Osteoblast (primary cell): ENCODE measurements around the gene EMID1. TPM values are rescaled to one million over a fixed set of nuclear protein-coding genes. Genes with fewer than 3 reads are reported as not detected.

Experiments
- DNase-seq: peaks from one replicate; pipeline ENCODE4 v3.0.0; 2011; ENCODE audit warnings: low spot score, mixed read lengths; ENCODE audit not compliant: insufficient read length; ENCODE audit errors: missing footprints
- H2AFZ ChIP-seq: 2 replicates; pipeline ENCODE4 v1.6.0; 2011; ENCODE audit warnings: mild to moderate bottlenecking, low read length
- H3K27ac ChIP-seq: 2 replicates; pipeline ENCODE4 v1.5.1; 2011; ENCODE audit warnings: mild to moderate bottlenecking, low read depth, low read length, moderate library complexity
- H3K27me3 ChIP-seq: 2 replicates; pipeline ENCODE4 v1.6.0; 2012; ENCODE audit warnings: mild to moderate bottlenecking, control low read depth, inconsistent platforms, low read length, moderate library complexity; ENCODE audit not compliant: insufficient read depth
- H3K36me3 ChIP-seq: 2 replicates; pipeline ENCODE4 v1.5.1; 2011; ENCODE audit warnings: mild to moderate bottlenecking, low read length, control low read depth, moderate library complexity; ENCODE audit not compliant: insufficient read depth
- H3K4me1 ChIP-seq: 2 replicates; pipeline ENCODE4 v1.5.1; 2011; ENCODE audit warnings: mild to moderate bottlenecking, low read length, control low read depth, moderate library complexity; ENCODE audit not compliant: insufficient read depth
- H3K4me2 ChIP-seq: 2 replicates; pipeline ENCODE4 v1.6.0; 2011; ENCODE audit warnings: mild to moderate bottlenecking, low read length; ENCODE audit not compliant: insufficient read depth
- H3K4me3 ChIP-seq: fragments of 200-600 bp; sonication (generic); 3 replicates; pipeline ENCODE4 v1.5.1; 2012; ENCODE audit warnings: mild to moderate bottlenecking, low read length, inconsistent platforms; ENCODE audit not compliant: insufficient read depth
- H3K79me2 ChIP-seq: 2 replicates; pipeline ENCODE4 v1.6.0; 2012; ENCODE audit warnings: mild to moderate bottlenecking, low read length, control low read depth, inconsistent platforms; ENCODE audit not compliant: insufficient read depth
- H3K9me3 ChIP-seq: 2 replicates; pipeline ENCODE4 v1.5.1; 2011; ENCODE audit warnings: low read depth, low read length, control low read depth
- H4K20me1 ChIP-seq: 2 replicates; pipeline ENCODE4 v1.6.0; 2012; ENCODE audit warnings: mild to moderate bottlenecking, low read length, control low read depth; ENCODE audit not compliant: insufficient read depth
- total RNA-seq: library from RNA; depleted of rRNA; stranded (reverse); fragments of >200 nt; gene quantifications from 2 replicates; pipeline ENCODE4 v1.2.3, GENCODE V29; 2012
- TF ChIP-seq, protein P1 (sequence below): IDR thresholded peaks from 2 replicates; pipeline ENCODE4 v1.5.1; 2011; ENCODE audit warnings: mild to moderate bottlenecking, low read depth, low read length, moderate library complexity; ENCODE audit errors: extremely low read depth

Gene EMID1
- total RNA-seq, 1 donor: under 0.01 TPM

DNA sequence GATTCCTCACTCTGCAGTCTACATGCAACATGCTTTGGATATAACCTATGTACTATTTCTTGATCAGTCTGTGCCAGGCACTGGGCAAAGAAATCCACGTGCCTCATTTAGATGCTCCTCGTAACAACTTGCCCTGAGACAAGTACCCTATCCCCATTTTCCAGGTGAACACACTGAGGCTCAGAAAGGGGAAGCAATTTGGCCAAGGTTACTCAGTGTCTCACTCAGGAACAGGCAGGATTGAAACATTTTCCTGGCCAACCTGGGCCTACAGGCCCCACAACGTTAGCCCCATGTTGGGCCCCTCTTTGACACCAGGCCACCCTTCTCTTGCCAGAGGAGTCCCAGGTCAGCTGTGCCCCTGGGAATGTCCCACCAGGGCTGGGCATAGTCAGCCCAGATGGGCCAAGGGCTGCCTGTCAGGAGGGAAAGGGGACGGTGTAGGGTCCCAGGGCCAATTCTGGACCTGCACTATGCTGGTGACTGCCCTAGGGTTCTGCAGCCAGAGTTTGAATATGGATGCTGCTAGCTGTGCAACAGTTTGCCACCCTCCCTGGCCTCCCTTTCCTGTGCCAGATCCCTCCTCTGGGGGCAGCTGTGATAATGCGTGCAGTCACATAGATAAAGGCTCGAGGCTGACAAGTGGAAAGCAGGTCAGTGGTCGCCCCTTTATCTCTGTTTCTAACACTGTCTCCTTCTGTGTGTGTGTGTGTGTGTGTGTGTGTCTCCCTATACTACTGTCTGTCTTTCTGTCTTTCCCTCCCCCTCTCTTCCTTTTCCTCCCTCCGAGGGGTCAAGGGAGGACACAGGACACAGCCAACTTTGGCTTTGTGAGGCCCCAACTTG is 10.4 kb upstream of the EMID1 start:
- no peaks in the 10 kb centered on the region for H3K27me3 ChIP-seq
- no peaks in the 10 kb centered on the region for H4K20me1 ChIP-seq
- H3K36me3 ChIP-seq: no peaks in the 10 kb centered on the region
- no peak for DNase-seq
- no peak overlapping the region for H3K4me3 ChIP-seq
- no peaks in the 10 kb centered on the region for H3K79me2 ChIP-seq
- no peak overlapping the region for H3K27ac ChIP-seq
- peaks cover 3% of the 10 kb centered on the region for H3K4me1 ChIP-seq
- H3K4me2 ChIP-seq: no peak overlapping the region
- TF ChIP-seq, protein P1, sequence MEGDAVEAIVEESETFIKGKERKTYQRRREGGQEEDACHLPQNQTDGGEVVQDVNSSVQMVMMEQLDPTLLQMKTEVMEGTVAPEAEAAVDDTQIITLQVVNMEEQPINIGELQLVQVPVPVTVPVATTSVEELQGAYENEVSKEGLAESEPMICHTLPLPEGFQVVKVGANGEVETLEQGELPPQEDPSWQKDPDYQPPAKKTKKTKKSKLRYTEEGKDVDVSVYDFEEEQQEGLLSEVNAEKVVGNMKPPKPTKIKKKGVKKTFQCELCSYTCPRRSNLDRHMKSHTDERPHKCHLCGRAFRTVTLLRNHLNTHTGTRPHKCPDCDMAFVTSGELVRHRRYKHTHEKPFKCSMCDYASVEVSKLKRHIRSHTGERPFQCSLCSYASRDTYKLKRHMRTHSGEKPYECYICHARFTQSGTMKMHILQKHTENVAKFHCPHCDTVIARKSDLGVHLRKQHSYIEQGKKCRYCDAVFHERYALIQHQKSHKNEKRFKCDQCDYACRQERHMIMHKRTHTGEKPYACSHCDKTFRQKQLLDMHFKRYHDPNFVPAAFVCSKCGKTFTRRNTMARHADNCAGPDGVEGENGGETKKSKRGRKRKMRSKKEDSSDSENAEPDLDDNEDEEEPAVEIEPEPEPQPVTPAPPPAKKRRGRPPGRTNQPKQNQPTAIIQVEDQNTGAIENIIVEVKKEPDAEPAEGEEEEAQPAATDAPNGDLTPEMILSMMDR: no peak
- no peak overlapping the region for H2AFZ ChIP-seq
- no peaks in the 10 kb centered on the region for H3K9me3 ChIP-seq

DNA sequence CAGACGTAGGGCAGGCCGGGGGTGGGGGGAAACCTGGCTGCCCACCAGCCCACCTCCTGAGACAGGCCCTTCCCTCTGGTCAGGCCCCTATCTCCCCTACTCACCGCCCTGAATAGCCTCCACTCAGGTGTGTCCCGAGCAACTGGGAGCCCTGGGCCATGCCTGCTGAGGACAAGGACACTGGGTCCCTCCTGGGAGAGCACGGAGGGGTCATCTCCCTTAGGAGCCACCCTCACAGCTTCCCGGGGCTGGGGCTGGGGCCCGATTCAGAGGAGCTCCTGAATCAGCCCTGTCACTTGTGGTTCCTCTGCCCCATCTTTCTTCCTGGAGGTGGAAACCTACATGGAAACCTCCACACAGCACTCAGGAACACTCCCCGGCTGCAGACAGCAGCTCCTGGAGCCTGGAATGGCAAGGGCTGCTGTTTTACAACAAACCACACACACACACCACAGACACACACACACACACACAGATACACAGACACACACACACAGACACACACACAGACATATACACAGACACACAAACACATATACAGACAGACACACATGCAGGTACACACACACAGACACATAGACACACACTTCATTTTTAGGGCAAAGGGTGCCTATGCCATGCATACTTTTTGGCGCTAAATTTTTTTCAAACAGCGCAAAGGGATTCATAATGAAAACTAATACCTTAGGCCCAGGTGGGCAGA is 9.6 kb upstream of the EMID1 start:
- TF ChIP-seq, protein P1: no peak
- H3K36me3 ChIP-seq: no peaks in the 10 kb centered on the region
- no peak for DNase-seq
- no peaks in the 10 kb centered on the region for H4K20me1 ChIP-seq
- no peak overlapping the region for H2AFZ ChIP-seq
- H3K9me3 ChIP-seq: no peaks in the 10 kb centered on the region
- no peak overlapping the region for H3K4me2 ChIP-seq
- H3K27me3 ChIP-seq: no peaks in the 10 kb centered on the region
- H3K79me2 ChIP-seq: no peaks in the 10 kb centered on the region
- no peak overlapping the region for H3K4me3 ChIP-seq
- H3K4me1 ChIP-seq: peaks cover 3% of the 10 kb centered on the region
- H3K27ac ChIP-seq: no peak overlapping the region

DNA sequence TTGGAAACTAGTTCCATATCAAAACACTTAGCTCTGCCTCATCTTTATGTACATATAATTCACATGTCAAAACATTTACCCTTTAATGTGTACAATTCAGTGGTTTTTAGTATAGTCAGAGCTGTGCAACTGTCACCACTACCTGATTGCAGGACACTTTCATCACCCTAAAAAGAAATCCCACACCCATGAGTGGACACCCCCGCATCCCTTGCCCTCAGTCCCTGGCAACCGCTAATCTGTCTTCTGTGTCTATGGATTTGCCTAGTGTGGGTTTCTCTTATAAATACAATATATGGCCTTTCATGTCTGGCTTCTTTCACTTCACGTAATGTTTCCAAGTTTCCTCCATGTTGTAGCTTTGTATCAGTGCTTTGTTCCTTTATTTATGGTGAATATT is 8.6 kb upstream of the EMID1 start:
- Histone ChIP-seq H3K9me3 (no peaks in the 10 kb centered on the region), H3K27me3 (no peaks in the 10 kb centered on the region), H3K4me3 (no peak overlapping the region), H3K79me2 (no peaks in the 10 kb centered on the region), H2AFZ (no peak overlapping the region), H3K36me3 (no peaks in the 10 kb centered on the region), H3K27ac (no peak overlapping the region), H3K4me1 (peaks cover 4% of the 10 kb centered on the region), H3K4me2 (no peak overlapping the region), H4K20me1 (no peaks in the 10 kb centered on the region)
- no peak for DNase-seq
- TF ChIP-seq, protein P1: no peak

DNA sequence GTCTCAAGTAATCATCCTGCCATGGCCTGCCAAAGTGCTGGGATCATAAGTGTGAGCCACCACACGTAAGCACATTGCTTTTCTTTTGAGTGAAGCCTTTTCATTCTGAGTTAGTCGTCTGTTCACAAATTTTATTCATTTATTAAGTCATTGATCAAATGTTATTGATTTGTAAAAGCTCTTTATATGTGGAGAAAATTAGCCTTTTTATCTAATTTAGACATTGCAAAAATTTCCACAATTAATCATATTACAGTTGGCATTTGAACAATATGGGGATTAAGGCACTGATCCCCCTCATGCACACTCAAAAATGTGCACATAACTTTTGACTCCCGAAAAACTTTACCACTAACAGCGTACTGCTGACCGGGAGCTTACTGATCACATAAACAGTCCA is 7.5 kb upstream of the EMID1 start:
- no peak overlapping the region for H3K4me2 ChIP-seq
- peaks cover 12% of the 10 kb centered on the region for H3K4me1 ChIP-seq
- H4K20me1 ChIP-seq: no peaks in the 10 kb centered on the region
- H3K79me2 ChIP-seq: no peaks in the 10 kb centered on the region
- no peaks in the 10 kb centered on the region for H3K36me3 ChIP-seq
- no peaks in the 10 kb centered on the region for H3K27me3 ChIP-seq
- DNase-seq: no peak
- H2AFZ ChIP-seq: no peak overlapping the region
- H3K4me3 ChIP-seq: no peak overlapping the region
- H3K27ac ChIP-seq: no peak overlapping the region
- TF ChIP-seq, protein P1: no peak
- H3K9me3 ChIP-seq: no peaks in the 10 kb centered on the region
